Inflammatory macrophage (primary cell): Measurements from ENCODE around the gene SEPTIN11.

ENCODE experiments used
- DNase-seq, 2 donors: peaks; one replicate each; pipeline ENCODE4 v3.0.0-alpha.2; 2020 to 2022

Gene SEPTIN11

DNA sequence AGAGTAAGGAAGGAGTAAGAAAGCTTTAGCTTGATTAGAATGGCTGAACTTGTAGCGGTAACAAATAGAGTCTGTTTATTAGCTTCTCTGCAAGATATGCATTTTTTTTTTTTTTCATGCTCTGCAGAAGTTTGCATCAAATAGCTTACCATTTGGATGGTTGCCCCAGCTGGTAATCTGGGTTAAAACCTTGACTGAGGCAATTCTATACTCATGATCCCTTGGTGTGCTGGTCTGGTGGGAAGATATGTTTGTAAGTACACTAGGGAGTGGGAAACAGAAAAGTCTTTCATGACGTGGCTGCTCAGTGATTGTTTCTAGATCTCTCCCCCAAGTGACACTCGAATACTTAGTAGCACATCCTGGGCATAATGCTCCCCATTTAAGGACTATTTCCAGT is 32.1 kb downstream of the SEPTIN11 start:
- no peak for DNase-seq

DNA sequence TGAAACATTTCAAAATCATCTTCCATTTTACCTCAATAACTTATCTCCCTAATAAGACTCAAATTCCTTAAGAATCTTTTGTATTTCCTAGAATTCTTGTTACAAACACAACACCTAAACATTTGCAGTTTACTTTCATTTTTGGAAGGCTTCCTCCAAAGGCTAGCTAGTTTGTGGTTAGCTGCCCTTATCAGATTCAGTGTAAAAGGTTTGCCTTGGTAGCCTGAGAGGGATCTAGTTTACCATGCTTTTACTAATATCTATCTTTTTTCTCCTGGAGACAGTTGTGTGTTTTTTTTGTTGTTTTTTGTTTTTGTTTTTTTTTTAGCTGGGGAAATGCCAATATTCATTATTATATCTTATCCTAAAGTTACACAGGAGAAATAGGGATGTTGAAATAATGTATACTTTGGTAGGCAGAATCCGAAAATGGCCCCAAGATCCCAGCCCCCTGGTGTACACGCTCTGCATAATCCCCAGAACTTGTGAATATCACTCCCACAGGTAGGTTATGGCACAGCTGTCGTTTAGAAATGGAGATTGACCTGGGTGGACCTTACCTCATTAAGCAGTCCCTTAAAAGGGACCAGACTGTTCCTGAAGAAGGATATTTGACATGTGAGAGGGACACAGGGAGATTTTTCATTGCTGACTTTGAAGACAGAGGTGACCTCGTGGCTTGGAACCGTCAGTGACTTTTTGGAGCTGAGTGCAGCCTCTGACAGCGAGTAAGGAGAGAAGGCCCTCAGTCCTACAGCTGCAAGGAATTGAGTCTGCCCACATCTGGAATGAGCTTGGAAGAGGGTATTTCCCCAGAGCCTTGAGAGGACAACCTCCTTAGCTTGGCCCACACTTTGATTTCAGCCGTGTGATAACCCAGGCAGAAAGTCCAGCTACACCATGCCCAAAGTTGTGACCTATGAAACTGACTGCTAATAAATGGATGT is 33.4 kb downstream of the SEPTIN11 start:
- no peak for DNase-seq

DNA sequence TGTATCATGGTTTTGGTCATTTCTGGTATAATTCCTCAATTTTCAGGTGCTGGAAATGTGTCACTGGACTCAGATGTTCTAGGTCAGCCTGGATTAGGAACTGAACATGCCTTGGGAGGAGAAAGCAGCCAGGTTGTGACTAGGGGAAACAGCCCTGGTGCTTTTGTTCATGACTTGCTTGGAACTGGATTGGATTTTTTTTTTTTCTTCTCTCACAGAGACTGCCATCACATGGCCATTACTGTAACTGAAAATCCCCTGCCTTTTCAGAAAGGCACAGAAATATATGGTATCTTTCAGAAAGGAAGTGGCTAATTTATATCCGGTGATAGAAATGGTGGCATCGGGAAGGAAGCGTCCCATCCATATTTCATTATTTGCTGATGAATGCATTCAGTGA is 34.6 kb downstream of the SEPTIN11 start:
- DNase-seq = peak; percentile 25 to 37

DNA sequence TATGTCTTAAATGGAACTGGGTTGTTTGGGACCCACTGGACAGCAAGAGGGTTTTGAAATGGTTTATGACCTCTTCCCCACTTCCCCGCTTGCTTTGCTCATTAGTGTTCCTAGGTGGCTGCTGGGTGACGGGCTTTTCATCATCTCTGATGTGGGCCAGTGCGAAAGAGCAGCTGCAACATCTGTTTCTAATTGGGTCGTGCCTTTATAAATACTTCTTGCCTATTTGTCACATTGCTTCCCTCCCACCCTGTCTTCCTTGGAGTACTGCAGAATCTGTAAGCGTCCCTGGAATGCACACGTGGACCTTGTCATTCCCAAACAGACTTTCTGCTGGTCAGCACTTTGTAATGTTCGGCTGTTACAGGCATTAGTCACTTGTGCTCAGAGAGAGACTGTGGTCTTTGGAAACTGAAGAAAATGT is 35.2 kb downstream of the SEPTIN11 start:
- DNase-seq = no peak

DNA sequence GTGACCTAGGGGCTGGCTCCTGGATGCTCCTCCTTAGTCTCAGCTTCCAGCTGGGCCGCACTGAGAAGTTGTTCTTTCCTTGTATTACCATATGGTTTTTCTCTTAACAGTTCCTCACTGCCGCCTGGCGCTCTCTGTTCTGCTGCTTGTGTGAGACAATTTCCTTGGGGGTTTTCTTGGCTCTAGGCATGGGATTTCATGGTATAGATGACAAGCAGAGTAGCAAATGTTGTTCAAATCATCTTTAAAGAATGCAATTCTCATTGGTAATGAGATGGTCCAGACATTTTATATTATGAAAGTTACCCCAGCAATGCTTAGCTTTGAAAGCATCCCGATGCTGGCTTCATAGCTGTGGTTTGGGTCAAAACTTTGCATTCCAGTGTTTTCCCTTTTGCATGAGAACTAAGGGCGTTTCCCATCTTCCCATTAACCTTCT is 37.6 kb downstream of the SEPTIN11 start:
- no peak for DNase-seq

DNA sequence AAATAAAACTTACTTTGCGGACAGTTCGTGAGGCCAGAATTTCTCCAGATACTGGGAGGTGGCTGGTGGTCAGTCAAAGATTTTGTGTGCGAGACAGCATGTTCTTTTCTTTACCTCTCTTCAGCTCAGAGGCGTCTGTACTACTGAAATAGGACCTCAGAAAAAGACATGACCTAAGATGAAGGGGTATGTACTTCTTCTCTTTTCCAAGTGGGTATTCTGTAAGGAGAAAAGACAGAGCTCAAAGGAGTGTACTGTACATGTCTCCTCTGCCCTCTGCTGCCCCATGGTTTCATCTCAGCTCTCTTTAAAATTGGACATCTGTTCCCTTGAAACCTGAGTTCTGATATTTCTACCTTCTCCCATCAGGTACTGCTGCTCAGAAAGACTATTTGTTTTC is 38.1 kb downstream of the SEPTIN11 start:
- DNase-seq = no peak

DNA sequence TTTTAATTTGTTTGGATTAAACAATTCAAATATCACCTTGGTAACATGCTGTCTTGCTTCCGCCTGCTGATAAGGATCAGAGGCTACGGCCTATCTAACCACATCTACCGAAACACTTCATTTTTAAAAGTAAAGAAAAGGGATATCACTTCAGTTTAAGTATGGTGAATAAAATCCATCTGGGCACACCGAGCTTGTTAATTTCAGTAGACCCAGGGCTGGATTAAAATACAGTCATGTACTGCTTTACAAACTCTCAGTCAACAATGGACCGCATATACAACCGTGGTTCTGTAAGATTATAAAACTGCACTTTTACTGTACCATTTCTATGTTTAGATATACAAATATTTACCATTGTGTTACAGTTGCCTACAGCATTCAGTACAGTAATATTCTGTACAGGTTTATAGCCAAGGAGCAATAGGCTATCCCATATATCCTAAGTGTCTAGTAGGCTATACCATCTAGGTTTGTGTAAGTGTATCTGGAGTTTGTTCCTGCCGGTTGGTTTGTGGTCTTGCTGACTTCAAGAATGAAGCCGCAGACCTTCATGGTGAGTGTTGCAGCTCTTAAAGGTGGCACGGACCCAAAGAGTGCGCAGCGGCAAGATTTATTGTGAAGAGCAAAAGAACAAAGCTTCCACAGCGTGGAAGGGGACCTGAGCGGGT is 40.0 kb downstream of the SEPTIN11 start:
- DNase-seq = no peak

DNA sequence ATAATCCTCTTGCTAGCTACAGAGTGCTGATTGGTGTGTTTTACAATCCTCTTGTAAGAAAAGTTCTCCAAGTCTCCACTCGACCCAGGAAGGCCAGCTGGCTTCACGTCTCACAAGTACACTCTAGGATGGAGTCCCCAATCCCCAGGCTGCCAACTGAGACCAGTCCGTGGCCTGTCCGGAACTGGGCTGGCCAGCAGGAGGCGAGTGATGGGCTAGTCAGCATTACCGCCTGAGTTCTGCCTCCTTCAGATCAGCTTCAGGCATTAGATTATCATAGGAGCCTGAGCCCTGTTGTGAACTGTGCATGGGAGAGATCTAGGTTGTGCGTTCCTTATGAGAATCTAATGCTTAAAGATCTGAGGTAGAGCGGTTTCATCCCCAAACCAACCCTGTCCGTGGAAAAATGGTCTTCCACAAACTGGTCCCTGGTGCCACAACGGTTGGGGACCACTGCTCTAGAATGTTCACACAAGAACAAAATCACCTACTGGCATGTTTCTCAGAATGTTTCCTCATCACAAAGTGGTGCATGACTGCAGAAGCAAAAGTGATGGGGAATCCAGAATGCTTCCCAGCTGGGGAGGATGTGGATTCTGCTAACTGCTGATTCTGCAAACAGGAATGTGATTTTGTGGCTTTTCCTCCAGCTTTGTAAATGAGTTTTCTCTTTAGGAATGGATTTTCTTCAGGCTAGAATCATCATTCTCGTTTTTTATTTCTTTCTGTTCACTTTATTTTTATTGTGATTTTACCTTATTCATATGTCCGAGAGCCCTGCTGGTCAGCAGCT is 40.9 kb downstream of the SEPTIN11 start:
- no peak for DNase-seq

DNA sequence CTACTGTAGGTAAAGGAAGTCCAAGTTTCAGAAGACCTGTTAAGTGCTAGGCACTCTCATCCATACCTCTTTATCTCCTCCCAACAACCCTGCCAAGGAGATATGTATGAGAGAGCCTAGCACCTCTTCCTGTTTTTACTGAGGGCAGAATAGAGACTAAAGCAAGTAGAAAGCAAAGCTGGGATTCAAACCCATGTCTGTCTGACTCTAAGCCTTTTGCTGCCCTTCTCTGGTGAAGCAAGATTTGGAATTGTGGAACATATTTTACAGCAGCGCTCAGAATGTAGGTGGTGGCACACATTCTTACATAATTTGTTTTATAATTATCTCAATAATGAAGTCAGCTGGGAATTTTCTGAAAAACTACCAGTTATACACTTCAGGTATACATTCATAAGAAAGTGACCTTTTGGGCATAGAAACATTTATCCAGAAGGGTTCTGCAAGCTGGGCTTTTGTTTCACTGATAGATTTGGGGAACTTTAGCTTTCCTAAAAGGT is 41.7 kb downstream of the SEPTIN11 start:
- DNase-seq = no peak

DNA sequence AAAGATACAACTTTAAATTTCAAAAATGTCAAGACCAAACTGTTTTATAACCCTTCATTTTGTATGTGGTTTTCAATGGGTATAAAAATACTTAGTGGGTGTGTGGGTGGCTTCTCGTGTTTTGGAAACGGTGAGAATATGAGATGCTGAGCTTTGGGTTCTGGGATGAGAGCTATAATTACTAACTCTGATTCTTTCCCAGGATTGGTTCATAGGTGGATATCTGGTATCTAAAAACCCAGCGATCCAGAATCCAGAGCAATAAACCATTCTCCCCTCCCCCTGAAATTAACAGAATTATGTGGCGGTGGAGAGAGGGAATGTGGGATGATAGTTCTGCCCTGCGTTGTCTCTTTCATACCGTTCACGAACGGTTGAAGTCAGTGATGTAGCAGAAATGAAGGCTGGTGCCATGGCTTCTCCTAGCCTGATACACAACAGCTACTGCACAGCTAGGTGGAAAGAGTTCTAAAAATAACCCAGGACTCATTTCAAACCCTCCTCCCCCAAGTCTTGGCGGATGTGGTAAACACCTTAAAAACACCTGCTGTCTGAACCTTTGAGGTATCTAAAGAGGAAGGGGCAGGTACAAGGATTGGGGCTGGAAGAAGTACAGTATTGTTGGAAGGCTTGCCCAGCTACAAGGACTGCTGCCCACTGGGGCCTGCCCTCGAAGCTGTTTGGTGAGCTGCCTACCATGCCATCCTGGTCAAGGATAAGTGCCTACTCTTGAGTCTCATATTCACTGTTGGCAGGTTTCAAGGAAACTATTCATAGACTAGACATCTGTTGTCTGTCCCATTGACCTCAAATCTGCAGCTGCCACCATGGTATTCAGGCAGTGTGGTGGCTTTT is 44.5 kb downstream of the SEPTIN11 start:
- DNase-seq = no peak

DNA sequence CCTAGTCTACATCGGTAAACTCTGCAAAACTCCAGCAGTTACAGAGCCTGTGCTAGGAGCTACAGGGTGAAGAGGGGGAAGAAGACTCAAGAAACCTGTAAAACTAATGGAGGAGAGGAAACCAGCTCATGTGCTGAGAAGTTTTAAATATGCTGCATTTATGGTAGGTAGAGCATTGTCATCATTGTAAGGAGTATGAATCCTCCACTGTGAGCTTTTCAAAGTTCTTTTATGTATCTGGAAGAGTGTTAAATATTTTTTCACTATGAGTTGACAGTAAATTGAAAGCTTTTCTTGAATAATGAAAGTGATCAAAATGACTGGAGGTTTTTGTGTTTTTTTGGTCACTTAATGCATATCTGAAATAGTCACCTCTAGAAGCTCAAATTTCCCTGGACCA is 46.2 kb downstream of the SEPTIN11 start:
- DNase-seq = no peak

DNA sequence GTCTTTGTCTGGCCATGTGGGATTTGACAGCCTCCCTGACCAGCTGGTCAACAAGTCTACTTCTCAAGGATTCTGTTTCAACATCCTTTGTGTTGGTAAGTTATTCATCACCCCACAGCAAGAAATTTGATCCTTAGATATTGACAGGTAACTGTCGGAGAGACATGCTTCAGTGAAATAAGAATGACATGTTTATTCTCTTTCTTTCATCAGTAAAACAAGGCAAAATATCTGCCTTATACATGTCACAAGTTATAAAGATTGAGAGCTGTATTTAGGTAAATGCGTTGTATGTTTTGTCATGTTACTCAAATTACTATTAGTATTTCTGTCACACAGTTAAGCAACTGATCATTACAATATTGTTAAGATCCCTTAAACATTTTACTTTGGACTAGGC is 46.9 kb downstream of the SEPTIN11 start:
- no peak for DNase-seq

DNA sequence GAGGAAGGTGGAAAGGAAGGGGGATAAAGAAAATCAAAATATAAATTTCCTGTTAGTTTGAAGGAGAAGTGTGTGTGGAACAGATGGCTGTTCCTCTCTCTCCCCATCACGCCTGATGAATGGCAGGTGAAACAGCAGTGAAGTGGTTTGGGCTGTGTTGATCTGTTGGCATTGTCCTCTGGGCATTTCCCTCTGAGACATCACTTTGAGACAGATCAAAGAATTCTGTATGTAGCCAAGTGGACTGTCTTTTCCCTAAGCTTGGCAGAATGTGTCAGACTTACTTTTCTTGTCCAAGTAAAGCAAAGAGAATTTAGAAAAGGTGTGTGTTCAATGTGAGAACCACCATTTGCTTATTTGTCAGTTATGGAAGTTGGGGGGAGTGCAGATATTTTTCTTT is 47.5 kb downstream of the SEPTIN11 start:
- no peak for DNase-seq

DNA sequence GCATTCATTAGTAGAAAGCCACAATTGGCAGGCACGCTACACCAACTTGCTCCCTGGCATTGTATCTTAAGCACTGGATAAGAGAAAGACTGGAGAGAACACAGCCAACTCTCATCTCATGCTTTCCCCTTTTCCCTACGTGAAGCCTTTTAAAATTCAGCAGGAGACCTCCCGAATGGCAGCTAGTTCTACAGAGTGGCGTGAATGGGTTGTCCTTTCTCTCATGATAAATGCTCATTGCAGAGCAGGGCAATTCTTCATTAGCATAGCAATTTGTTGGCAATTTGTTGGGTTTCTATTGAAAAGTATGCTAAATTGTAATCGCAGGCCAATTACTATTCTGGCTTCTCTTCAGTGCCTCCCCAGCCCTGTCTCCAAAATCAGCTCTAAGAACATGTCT is 48.0 kb downstream of the SEPTIN11 start:
- DNase-seq = no peak

DNA sequence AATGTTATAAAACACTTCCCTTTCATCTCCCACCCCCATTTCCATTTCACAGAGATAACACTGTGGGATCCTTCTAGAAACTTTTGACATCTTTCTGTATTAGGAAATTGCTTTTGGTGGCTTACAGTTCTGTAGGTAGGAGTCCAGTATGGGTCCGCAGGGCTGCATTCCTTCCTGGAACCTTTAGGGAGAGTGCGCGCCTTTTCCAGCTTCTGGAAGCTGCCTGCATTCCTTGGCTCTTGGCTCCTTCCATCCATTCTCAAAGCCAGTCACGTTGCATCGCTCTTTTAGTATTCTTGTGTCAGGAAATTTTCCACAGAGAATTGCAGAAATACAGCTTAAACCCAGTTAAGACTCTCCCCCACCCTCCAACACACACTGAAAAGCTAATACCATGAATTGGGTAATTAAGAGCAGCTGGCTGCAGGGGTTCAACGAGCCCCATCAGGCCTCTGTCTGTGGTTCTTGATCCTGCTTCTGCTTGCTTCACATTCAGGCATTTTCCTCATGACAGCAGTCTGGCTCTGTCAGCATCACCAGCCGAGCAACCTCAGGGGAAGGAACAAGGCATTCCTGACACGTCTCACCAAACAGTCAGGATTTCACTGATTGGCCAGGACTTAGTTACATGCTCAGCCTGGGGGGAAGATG is 48.8 kb downstream of the SEPTIN11 start:
- DNase-seq = no peak
